ENCODE results near the gene AAR2.

Gene AAR2

DNA sequence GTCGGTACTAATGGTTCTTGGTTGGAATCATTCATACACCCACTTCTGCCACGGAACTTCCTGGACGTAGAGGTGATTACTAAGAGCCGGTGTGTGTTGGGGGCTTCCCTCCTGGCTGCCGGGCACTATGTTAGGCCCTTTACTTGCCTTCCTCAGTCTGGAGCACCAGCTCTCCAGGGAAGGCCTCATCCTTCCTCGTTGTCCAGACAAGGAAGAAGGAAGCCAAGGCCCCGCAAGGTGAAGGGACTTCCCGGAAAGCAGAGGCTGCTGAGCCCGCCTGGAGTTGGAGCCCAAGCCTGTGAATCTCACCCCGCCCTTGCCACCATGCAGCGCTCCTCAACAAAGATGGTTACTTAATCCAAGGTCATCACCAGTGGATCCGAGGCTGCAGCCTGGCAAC lies 26.2 kb downstream of the AAR2 start:
- no peak for DNase-seq

DNA sequence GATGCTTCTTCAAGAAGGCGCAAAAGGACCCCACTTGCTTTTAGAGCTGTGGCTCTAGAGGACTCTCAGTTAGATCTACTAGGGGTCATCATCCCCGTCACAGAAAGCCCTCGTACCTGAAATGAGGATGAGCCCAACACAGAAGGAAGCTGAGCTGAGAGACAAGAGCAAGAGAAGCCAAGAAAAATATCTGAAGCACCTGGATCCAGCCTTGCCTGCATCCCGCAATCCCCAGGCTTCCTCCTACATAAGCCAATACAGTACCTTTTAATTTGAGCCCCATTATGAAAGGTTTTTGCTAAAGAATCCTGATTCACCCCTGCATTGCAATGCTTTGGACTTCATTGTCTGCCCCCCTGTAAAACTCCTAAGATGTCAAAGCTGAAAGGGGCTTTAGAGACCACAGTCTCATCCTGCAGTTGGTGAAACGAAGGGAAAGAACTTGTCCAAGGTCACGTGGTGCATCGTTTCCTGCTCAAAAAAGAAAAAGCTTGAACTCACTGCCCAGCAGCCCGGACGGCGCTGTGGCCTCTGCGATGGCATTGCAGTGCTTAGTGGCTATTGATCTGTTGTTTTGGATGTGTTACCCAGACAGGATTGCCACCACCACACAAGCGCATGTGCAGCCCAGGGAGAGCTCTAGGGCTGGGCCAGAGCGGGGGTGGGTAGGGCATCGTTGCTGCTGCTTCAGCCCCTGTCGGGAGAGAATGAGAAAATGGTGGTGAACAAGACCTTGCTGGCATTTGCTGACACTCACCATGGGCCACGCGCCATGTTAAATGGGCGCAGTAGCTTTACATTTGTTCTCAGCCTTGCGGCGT lies 28.4 kb downstream of the AAR2 start:
- no peak for DNase-seq

DNA sequence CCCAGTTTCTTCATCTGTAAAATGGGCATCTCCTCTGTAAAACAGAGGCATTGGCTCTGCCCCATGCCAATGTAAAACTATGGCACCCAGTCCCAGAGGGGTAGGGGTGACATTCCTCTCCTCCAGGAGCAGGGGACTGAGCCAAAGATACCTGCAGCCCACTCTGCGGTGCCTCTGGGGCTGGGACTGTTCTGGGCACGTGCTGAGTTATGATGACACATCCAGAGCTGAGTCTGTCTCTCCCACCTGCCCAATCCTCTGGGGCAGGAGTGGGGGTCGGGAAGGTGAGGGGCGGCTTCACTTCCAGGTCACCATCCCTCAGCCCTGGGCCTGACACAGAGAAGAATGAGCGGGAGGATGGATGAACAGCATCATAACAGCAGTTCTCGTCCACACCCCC lies 29.9 kb downstream of the AAR2 start:
- DNase-seq: no peak

GRCh38 chr20:36267605-36268381 lies 31.5 kb downstream of the AAR2 start:
- no peak for DNase-seq

- no peak for DNase-seq
These were observed 32.4 kb downstream of the AAR2 start for GRCh38 chr20:36268440-36269342.

GRCh38 chr20:36269507-36269906 lies 33.2 kb downstream of the AAR2 start:
- DNase-seq: no peak

GRCh38 chr20:36270744-36271638 lies 34.7 kb downstream of the AAR2 start:
- no peak for DNase-seq

DNA sequence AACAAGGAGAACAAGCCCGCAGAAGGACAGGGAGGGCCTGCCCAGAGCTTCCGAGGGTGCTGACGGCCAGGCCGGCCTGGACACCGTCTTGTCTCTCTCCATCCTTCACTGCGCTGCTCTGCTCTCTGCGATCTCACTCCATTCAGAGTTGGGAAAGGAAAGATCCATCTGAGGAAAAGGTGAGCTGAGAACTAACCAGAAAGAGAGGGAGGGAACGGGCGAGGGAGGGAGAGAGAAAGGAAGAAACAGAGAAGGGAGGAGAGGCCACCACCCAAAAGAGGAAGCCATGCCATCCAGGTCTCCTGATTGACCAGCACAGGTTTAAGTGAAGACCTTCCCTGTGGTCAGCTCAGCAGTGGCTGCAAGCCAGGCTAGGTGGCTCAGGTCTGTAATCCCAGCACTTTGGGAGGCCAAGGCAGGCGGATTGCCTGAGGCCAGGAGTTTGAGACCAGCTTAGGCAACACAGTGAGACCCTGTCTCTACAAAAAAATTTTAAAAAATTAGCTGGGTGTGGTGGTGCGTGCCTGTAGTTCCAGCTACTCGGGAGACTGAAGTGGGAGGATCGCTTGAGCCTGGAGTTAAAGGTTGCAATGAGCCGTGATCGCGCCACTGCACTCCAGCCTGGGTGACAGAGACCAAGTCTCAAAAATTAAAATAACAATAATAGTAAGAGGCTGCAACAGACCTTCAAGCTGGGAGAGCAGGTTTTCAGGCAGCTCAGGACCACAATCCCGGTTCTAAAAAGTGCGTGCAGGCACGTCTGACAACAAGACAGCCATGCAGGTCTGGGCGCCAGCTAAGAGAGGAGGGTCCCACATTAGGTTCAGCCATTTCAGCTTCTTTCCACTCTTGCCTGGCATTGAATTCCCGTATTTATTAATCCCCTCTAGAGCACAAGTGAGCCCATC lies 35.6 kb downstream of the AAR2 start:
- no peak for DNase-seq

GRCh38 chr20:36272547-36273220 lies 36.4 kb downstream of the AAR2 start:
- DNase-seq: no peak

DNA sequence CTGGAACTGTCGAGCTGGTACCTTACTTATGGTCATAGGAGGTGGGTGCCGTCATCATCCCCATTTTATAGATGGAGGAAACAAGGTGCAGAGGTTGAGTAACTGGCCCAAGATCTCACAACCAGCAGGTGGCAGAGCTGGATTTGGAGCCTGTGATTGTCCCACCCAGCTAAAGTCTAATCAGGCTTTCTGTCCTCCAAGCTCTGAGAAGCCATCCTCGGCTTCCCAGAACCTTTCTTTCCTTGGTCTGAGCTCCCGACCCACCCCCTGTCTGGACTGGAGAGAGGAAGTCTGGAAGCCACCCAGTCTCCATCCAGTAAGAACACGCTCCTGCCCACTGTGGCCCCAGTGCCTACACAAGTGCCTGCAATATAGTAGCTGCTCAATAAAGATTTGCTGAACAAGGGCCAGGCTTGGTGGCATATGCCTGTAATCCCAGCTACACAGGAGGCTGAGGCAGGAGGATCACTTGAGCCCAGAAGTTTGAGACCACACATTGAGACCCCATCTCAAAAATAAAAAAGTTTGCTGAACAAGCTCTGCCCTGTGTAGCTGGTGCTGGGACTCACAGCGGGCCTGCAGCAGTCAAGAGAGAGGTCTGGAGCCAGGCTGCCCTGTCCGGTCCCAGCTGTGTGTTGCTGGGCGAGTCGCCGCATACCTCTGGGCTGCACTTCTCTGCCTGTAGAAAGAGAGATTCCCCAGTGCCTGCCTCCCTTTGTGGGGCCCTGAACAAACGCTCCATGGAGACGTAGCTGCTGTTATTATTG lies 37.3 kb downstream of the AAR2 start:
- DNase-seq: no peak

GRCh38 chr20:36274181-36274841 lies 38.0 kb downstream of the AAR2 start:
- DNase-seq: no peak

- DNase-seq: no peak
These were observed 38.7 kb downstream of the AAR2 start for GRCh38 chr20:36275011-36275410.

- DNase-seq: no peak
These were observed 39.3 kb downstream of the AAR2 start for GRCh38 chr20:36275441-36276189.

- DNase-seq: no peak
These were observed 41.3 kb downstream of the AAR2 start for GRCh38 chr20:36277546-36277945.

DNA sequence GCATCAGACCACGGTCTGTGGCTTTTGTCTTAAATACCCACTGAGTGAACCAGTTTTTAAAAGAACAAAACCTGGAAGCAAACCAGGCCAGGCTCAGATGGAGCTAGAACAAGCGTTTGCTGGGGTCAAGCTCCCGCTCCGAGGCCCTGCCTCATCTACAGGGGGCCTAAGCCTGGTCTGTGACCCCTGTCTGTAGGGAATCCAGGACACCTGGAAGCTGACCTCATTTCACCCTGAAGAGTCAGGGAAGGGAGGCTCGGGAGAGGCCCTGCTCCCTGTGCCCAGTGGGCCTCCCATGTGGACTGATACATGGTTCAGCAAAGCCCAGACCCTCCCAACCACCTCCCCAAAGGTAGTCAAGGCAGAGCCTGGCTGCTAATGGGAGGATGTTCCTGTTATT lies 43.1 kb downstream of the AAR2 start:
- DNase-seq: no peak

GRCh38 chr20:36279776-36280175 lies 43.5 kb downstream of the AAR2 start:
- DNase-seq: no peak

- no peak for DNase-seq
These were observed 45.6 kb downstream of the AAR2 start for GRCh38 chr20:36281785-36282380.

DNA sequence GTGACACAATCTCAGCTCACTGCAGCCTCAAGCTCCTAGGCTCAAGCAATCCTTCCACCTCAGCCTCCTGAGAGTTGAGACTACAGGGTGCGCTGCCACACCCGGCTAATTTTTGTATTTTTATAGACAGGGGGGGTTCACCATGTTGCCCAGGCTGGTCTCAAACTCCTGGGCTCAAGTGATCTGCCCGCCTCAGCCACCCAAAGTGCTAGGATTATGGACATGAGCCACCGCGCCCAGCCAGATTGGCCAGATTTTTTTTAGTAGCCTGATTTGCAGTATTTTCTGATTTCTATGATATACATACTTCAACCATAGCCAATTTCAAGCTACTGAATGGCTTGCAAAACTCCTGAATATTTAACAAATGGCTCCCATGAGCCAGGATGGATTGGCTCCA lies 48.5 kb downstream of the AAR2 start:
- DNase-seq: no peak
